ENCODE measurements around the gene UBAC1.

UBAC1 gene

DNA sequence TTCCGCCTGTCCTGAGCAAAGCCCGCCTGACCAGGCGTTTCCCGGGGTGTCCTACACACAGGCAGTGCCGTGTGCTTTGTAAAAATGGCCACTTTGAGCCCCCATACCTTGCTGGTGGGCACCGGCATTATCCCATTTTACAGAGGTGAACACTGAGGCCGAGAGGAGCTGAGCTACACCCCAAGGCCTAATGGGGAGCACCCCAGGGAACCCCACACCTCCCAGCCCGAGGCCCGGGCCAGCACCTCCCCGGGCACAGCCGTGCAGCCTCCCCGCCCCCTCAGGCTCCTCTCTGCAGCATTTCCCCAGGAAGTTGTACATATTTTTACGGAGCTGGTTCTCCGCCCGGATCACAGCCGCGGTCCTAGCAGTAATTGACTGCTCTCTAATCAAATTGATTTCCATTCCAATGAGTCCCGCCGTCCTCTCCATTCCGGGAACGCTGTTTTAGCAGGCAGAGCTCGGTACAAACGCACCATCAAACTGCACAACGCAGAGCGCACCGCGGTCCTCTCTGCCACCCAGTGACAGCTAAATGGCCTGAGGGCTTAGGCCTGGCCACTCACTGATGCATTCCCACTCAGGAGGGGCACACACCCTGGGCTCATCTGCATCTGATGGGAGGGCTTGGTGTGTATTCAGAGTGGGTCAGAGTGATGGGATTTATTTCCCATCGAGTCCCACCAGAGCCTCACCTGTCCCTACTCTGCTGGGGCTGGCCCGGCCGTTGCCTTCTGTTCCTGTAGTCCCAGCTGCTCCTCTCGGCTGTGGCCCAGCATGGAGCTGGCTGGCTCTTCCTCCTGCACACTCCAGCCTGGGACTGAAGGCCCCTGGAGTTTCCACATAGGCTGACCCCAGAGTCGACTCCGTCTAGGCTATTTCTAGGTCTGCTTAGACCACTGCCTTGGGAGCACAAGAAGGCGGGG, 36.2 kb upstream of the UBAC1 start:
- TF ChIP-seq ISL1 (CRISPR knock-in tag; IDR thresholded peaks at IDR 0.05) = no peak
- TF ChIP-seq TOX (CRISPR knock-in tag; IDR thresholded peaks at IDR 0.05; ENCODE audit: borderline replicate concordance) = no peak
- no peak for TF ChIP-seq GLIS3 (CRISPR knock-in tag; IDR thresholded peaks at IDR 0.05)
- TF ChIP-seq, protein P1, sequence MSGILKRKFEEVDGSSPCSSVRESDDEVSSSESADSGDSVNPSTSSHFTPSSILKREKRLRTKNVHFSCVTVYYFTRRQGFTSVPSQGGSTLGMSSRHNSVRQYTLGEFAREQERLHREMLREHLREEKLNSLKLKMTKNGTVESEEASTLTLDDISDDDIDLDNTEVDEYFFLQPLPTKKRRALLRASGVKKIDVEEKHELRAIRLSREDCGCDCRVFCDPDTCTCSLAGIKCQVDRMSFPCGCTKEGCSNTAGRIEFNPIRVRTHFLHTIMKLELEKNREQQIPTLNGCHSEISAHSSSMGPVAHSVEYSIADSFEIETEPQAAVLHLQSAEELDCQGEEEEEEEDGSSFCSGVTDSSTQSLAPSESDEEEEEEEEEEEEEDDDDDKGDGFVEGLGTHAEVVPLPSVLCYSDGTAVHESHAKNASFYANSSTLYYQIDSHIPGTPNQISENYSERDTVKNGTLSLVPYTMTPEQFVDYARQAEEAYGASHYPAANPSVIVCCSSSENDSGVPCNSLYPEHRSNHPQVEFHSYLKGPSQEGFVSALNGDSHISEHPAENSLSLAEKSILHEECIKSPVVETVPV (CRISPR knock-in tag; IDR thresholded peaks at IDR 0.05) = no peak
- TF ChIP-seq TCF4 (CRISPR knock-in tag; IDR thresholded peaks at IDR 0.05; ENCODE audit: borderline replicate concordance) = no peak
- TF ChIP-seq BACH2 (CRISPR knock-in tag; IDR thresholded peaks at IDR 0.05; ENCODE audit: borderline replicate concordance) = no peak
- ATAC-seq = no peak

DNA sequence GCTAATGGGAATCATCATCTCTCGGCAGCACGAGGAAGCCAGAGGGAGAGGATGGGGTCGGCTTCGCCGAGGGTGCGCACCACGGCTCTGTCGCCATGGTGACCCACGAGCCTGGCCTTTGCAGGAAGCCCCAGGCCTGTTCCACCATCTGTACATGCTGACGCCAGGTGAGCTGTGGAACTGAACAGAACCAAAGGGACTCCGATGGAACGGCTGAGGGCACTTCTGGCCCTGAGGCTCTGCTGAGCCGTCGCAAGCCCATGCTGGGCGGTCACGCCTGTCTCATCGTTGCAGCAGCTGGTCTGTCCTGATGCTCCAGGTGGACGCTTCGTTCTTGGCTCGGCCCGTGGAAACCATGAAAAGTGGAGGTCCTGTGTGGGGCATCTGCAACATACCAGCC, 34.6 kb upstream of the UBAC1 start:
- no peak for TF ChIP-seq RARB (CRISPR knock-in tag; IDR thresholded peaks at IDR 0.05)
- no peak for TF ChIP-seq ZNF70 (CRISPR knock-in tag; IDR thresholded peaks at IDR 0.05)
- no peak for TF ChIP-seq PPARA (CRISPR knock-in tag; IDR thresholded peaks at IDR 0.05; ENCODE audit: borderline replicate concordance)
- TF ChIP-seq ZNF565 (CRISPR knock-in tag; conservative IDR thresholded peaks at IDR 0.05; ENCODE audit: low read depth) = no peak
- TF ChIP-seq TOX (CRISPR knock-in tag; IDR thresholded peaks at IDR 0.05; ENCODE audit: borderline replicate concordance) = no peak
- TF ChIP-seq, protein P2, sequence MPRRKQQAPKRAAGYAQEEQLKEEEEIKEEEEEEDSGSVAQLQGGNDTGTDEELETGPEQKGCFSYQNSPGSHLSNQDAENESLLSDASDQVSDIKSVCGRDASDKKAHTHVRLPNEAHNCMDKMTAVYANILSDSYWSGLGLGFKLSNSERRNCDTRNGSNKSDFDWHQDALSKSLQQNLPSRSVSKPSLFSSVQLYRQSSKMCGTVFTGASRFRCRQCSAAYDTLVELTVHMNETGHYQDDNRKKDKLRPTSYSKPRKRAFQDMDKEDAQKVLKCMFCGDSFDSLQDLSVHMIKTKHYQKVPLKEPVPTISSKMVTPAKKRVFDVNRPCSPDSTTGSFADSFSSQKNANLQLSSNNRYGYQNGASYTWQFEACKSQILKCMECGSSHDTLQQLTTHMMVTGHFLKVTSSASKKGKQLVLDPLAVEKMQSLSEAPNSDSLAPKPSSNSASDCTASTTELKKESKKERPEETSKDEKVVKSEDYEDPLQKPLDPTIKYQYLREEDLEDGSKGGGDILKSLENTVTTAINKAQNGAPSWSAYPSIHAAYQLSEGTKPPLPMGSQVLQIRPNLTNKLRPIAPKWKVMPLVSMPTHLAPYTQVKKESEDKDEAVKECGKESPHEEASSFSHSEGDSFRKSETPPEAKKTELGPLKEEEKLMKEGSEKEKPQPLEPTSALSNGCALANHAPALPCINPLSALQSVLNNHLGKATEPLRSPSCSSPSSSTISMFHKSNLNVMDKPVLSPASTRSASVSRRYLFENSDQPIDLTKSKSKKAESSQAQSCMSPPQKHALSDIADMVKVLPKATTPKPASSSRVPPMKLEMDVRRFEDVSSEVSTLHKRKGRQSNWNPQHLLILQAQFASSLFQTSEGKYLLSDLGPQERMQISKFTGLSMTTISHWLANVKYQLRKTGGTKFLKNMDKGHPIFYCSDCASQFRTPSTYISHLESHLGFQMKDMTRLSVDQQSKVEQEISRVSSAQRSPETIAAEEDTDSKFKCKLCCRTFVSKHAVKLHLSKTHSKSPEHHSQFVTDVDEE (CRISPR knock-in tag; IDR thresholded peaks at IDR 0.05) = no peak
- no peak for TF ChIP-seq GLIS3 (CRISPR knock-in tag; IDR thresholded peaks at IDR 0.05)
- no peak for TF ChIP-seq ESRRG (CRISPR knock-in tag; IDR thresholded peaks at IDR 0.05)
- no peak for TF ChIP-seq ARNTL (CRISPR knock-in tag; IDR thresholded peaks at IDR 0.05; ENCODE audit: borderline replicate concordance, low read depth)
- TF ChIP-seq, protein P3, sequence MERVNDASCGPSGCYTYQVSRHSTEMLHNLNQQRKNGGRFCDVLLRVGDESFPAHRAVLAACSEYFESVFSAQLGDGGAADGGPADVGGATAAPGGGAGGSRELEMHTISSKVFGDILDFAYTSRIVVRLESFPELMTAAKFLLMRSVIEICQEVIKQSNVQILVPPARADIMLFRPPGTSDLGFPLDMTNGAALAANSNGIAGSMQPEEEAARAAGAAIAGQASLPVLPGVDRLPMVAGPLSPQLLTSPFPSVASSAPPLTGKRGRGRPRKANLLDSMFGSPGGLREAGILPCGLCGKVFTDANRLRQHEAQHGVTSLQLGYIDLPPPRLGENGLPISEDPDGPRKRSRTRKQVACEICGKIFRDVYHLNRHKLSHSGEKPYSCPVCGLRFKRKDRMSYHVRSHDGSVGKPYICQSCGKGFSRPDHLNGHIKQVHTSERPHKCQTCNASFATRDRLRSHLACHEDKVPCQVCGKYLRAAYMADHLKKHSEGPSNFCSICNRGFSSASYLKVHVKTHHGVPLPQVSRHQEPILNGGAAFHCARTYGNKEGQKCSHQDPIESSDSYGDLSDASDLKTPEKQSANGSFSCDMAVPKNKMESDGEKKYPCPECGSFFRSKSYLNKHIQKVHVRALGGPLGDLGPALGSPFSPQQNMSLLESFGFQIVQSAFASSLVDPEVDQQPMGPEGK (CRISPR knock-in tag; IDR thresholded peaks at IDR 0.05; ENCODE audit: borderline replicate concordance) = no peak
- no peak for ATAC-seq

DNA sequence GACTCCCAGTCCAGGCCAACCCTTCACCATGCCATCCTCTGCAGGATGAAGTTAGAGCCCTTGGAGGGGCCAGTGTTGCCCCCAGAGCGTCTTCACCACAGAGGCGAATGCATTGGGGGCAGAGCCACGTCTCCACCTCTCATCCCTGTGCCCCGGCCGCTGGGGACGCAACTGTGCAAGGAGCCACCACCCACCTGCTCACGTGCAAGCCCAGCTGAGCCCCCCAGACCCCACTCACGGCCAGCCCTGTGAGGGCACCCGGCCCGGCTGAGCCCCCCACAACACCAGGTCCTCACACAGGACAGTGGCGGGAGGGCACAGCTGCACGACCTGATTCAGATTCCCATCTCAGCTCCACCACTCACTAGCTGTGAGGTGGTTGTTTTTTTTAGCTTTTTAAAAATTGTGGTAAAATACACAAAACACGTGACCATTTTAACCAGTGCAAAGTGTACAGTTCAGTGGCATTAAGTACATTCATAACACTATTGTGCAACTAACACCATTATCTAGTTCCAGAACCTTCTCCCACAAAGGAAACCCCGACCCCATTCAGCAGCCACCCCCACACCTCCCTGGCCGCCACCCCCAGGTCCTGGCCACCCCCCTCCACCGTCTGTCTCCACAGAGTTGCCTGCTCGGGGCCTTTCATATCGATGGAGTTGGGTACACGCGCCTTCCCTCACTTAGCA, 33.5 kb upstream of the UBAC1 start:
- no peak for ATAC-seq
- TF ChIP-seq TCF4 (CRISPR knock-in tag; IDR thresholded peaks at IDR 0.05; ENCODE audit: borderline replicate concordance) (no peak), ZFP30 (CRISPR knock-in tag; IDR thresholded peaks at IDR 0.05) (no peak), ISL1 (CRISPR knock-in tag; IDR thresholded peaks at IDR 0.05) (no peak), ZNF565 (CRISPR knock-in tag; conservative IDR thresholded peaks at IDR 0.05; ENCODE audit: low read depth) (no peak), CSDC2 (CRISPR knock-in tag; IDR thresholded peaks at IDR 0.05) (no peak), RARB (CRISPR knock-in tag; IDR thresholded peaks at IDR 0.05) (no peak), ZFP3 (CRISPR knock-in tag; IDR thresholded peaks at IDR 0.05) (no peak)
- TF ChIP-seq, protein P4, sequence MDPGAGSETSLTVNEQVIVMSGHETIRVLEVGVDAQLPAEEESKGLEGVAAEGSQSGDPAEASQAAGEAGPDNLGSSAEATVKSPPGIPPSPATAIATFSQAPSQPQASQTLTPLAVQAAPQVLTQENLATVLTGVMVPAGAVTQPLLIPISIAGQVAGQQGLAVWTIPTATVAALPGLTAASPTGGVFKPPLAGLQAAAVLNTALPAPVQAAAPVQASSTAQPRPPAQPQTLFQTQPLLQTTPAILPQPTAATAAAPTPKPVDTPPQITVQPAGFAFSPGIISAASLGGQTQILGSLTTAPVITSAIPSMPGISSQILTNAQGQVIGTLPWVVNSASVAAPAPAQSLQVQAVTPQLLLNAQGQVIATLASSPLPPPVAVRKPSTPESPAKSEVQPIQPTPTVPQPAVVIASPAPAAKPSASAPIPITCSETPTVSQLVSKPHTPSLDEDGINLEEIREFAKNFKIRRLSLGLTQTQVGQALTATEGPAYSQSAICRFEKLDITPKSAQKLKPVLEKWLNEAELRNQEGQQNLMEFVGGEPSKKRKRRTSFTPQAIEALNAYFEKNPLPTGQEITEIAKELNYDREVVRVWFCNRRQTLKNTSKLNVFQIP (CRISPR knock-in tag; IDR thresholded peaks at IDR 0.05; ENCODE audit: borderline replicate concordance, low read depth) = no peak
- TF ChIP-seq, protein P3 (CRISPR knock-in tag; IDR thresholded peaks at IDR 0.05; ENCODE audit: borderline replicate concordance) = no peak

All from SK-N-SH treated with all-trans-retinoic acid at 6 μM for 48 hours (cell line).